ENCODE measurements around the gene LY86. TPM values are rescaled to one million over a fixed set of nuclear protein-coding genes. Genes with fewer than 3 reads are reported as not detected.

LY86 gene
- total RNA-seq, 4 donors from 2014 or later = 0.73 to 4.4 TPM; not detected in 2

DNA sequence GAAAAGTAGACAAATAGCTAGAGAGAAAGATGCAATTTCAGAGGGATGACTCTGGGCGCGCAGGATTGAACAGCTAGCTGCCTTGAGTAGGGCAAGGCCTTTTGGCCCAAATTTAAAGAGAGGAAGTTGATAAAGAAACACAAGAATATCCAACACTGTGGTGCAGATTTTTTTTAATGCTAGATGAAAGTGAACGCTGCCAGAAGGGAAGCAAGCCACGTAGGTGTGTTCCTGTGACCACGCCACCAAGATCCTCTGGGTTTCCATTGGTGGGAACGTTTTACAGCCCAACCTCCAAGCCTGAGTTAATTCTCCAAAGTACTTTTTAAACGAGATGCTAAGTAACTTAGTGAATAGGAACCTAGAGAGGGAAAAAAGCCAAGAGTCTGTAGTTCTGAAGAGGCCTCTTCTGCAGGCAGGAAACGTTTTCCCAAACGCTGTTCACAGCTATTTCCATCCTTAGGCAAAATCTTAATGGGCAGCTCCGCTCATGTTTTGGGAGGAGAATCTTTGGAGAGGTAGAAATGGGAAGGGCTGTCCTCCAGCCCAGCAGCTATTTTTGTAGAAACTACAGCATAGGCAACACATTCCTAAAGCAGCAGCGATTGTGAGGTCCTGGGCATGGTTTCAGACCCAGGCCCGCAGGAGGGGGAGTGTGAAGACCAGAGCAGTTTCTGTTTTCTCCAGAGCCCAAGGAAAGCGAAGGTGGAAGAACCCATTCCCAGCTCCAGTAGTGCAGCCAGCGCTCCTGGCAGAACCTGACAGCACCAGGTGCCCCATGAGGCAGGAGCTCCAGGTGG lies 8.2 kb downstream of the LY86 start:
- peak in 1 of 2 donors; percentile 37 for DNase-seq
- Histone ChIP-seq H3K4me3 (no peak overlapping the region), H3K27ac (peak overlapping the region; percentile 28 to 54), H3K9me3 (no peaks in the 10 kb centered on the region), H3K4me1 (no peaks in the 10 kb centered on the region), H3K36me3 (no peaks in the 10 kb centered on the region), H3K27me3 (no peaks in the 10 kb centered on the region)
- TF ChIP-seq, protein P1, sequence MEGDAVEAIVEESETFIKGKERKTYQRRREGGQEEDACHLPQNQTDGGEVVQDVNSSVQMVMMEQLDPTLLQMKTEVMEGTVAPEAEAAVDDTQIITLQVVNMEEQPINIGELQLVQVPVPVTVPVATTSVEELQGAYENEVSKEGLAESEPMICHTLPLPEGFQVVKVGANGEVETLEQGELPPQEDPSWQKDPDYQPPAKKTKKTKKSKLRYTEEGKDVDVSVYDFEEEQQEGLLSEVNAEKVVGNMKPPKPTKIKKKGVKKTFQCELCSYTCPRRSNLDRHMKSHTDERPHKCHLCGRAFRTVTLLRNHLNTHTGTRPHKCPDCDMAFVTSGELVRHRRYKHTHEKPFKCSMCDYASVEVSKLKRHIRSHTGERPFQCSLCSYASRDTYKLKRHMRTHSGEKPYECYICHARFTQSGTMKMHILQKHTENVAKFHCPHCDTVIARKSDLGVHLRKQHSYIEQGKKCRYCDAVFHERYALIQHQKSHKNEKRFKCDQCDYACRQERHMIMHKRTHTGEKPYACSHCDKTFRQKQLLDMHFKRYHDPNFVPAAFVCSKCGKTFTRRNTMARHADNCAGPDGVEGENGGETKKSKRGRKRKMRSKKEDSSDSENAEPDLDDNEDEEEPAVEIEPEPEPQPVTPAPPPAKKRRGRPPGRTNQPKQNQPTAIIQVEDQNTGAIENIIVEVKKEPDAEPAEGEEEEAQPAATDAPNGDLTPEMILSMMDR (IDR thresholded peaks at IDR 0.05) = no peak
- no peak for TF ChIP-seq POLR2A (IDR thresholded peaks at IDR 0.05)
- intact Hi-C loops (cut with DNase I; ENCODE audit: low total_unique reads) = no loop called here

DNA sequence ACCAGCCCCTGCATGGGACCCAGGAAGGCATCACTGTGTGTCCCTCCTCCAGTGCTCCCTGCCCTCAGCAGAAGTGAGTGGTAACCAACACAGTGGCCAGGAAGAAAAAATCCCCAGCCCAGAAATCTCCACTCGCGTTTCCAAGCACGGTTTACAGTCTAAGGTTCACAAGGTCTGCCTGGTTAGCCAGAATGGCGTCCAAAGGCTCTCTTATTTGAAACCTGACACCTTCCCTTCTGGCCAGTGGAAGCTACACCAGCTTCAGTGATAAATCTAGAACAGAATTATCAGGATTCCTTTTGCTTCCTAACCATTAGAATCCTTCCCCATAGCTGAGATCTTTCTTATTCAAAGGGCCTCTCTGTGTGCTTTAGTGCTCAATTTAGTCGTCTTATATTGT lies 9.2 kb downstream of the LY86 start:
- Histone ChIP-seq H3K27me3 (no peaks in the 10 kb centered on the region), H3K4me3 (no peak overlapping the region), H3K36me3 (no peaks in the 10 kb centered on the region), H3K9me3 (no peaks in the 10 kb centered on the region), H3K27ac (no peak overlapping the region), H3K4me1 (no peaks in the 10 kb centered on the region)
- intact Hi-C loops (cut with DNase I; ENCODE audit: low total_unique reads) = no loop called here
- no peak for DNase-seq
- TF ChIP-seq, protein P1 (IDR thresholded peaks at IDR 0.05) = no peak
- TF ChIP-seq POLR2A (IDR thresholded peaks at IDR 0.05) = no peak

DNA sequence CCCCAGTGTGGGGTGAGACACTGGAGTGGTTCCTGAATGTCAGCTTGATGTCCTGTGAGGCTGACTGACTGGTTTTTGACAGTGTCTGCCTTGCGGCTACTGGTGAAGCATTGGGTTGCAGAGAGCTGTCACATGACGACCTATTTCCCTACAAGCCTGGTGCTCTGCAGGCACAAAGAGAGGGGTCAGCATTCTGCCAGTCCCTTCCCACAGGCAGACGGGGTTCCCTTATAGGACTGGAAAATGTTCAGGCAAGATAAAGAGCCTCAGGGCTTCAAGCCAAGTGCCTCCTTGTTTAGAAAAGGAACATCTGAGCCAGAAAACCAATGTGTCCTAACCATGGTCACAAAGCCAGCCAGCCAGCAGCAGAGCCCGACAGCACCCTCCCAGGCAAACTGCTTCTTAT lies 11.0 kb downstream of the LY86 start:
- no peaks in the 10 kb centered on the region for H3K9me3 ChIP-seq
- intact Hi-C loops (cut with DNase I; ENCODE audit: low total_unique reads) = no loop called here
- H3K27me3 ChIP-seq = no peaks in the 10 kb centered on the region
- DNase-seq = no peak
- TF ChIP-seq, protein P1 (IDR thresholded peaks at IDR 0.05) = no peak
- no peak for TF ChIP-seq POLR2A (IDR thresholded peaks at IDR 0.05)
- no peaks in the 10 kb centered on the region for H3K36me3 ChIP-seq
- H3K27ac ChIP-seq = no peak overlapping the region
- no peak overlapping the region for H3K4me3 ChIP-seq
- no peaks in the 10 kb centered on the region for H3K4me1 ChIP-seq

DNA sequence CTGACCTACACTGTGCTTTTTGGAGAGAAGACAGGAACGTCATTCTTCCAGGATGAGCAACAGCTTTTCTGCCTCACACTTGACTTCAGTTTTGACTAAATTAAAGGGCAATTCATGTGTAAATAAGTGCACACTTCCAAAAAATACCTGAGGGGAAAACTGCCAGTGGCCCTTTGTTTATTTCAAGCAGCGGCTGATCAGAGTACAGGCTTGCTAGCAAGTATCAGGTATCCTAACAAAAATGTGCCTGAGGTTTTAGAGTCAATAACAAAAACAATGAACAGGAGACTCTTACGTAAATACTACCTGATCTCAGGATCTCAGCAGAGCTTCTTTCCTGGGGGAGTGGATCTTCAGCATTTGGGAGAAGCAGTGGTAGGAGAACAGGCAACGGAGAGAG lies 12.4 kb downstream of the LY86 start:
- Histone ChIP-seq H3K36me3 (no peaks in the 10 kb centered on the region), H3K27me3 (no peaks in the 10 kb centered on the region), H3K4me1 (no peaks in the 10 kb centered on the region), H3K4me3 (no peak overlapping the region), H3K27ac (no peak overlapping the region), H3K9me3 (no peaks in the 10 kb centered on the region)
- TF ChIP-seq POLR2A (IDR thresholded peaks at IDR 0.05) = no peak
- TF ChIP-seq, protein P1 (IDR thresholded peaks at IDR 0.05) = no peak
- no peak for DNase-seq
- intact Hi-C loops (cut with DNase I; ENCODE audit: low total_unique reads) = no loop called here

DNA sequence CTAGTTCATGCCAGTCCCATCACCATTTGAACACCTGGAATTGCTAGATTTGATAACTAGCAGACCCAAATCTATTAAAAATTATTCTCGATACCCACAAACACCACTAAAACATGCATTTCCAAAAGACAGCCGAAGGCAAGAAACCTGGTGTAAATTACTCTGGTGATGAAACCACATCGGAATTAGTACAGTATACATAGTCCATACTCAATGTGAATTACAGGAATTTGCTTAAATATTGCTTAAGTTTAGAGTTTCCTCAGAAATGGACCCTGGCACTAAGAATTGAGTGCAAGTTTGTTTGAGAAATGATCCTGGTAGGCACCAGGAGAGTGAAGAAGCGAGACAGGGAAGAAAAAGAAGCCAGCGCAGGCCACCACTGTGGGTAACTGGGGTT lies 13.7 kb downstream of the LY86 start:
- no peak for TF ChIP-seq POLR2A (IDR thresholded peaks at IDR 0.05)
- Histone ChIP-seq H3K27ac (no peak overlapping the region), H3K4me1 (no peaks in the 10 kb centered on the region), H3K36me3 (no peaks in the 10 kb centered on the region), H3K27me3 (no peaks in the 10 kb centered on the region), H3K4me3 (no peak overlapping the region), H3K9me3 (no peaks in the 10 kb centered on the region)
- intact Hi-C loops (cut with DNase I; ENCODE audit: low total_unique reads) = no loop called here
- no peak for DNase-seq

All from uterus (tissue), 4 donors.